ENCODE results near the gene PLEKHA5.

DNA sequence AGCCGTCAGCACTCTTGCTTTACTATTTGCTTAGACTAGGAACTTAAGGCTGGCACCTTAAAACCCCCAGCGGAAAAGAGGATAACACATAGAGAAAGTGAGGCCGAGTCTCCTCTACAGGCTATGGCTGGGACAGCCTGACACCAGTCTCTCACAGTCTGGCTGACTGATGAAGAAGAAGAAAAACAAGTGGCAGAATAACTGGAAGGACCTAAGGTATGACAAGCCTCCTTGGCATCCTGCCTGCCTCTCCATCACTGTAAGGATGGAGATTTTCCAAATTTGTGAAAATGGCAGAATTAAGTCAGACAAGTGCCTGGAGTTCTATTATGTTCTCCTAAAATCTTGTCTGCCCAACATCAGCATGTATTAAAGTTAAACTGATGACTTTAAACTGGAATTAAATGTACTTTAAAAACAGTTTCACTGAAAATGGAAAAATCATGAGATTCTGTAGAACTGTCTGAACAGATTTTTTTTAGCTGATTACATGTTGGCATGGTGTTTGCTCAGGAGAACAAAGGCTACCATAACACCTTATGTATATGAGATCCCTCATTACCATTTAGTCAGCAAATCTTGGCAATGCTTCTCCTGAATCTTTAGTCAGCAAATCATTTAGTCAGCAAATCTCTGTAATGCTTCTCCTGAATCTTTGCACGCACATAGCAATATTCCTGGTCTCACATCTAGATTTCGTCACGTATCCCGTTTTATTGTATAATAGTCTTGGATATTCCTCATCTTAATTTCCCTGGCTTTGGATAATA is 169.5 kb downstream of the PLEKHA5 start:
- TF ChIP-seq, protein P1, sequence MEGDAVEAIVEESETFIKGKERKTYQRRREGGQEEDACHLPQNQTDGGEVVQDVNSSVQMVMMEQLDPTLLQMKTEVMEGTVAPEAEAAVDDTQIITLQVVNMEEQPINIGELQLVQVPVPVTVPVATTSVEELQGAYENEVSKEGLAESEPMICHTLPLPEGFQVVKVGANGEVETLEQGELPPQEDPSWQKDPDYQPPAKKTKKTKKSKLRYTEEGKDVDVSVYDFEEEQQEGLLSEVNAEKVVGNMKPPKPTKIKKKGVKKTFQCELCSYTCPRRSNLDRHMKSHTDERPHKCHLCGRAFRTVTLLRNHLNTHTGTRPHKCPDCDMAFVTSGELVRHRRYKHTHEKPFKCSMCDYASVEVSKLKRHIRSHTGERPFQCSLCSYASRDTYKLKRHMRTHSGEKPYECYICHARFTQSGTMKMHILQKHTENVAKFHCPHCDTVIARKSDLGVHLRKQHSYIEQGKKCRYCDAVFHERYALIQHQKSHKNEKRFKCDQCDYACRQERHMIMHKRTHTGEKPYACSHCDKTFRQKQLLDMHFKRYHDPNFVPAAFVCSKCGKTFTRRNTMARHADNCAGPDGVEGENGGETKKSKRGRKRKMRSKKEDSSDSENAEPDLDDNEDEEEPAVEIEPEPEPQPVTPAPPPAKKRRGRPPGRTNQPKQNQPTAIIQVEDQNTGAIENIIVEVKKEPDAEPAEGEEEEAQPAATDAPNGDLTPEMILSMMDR (IDR thresholded peaks at IDR 0.05), result no peak
- TF ChIP-seq, protein P2, sequence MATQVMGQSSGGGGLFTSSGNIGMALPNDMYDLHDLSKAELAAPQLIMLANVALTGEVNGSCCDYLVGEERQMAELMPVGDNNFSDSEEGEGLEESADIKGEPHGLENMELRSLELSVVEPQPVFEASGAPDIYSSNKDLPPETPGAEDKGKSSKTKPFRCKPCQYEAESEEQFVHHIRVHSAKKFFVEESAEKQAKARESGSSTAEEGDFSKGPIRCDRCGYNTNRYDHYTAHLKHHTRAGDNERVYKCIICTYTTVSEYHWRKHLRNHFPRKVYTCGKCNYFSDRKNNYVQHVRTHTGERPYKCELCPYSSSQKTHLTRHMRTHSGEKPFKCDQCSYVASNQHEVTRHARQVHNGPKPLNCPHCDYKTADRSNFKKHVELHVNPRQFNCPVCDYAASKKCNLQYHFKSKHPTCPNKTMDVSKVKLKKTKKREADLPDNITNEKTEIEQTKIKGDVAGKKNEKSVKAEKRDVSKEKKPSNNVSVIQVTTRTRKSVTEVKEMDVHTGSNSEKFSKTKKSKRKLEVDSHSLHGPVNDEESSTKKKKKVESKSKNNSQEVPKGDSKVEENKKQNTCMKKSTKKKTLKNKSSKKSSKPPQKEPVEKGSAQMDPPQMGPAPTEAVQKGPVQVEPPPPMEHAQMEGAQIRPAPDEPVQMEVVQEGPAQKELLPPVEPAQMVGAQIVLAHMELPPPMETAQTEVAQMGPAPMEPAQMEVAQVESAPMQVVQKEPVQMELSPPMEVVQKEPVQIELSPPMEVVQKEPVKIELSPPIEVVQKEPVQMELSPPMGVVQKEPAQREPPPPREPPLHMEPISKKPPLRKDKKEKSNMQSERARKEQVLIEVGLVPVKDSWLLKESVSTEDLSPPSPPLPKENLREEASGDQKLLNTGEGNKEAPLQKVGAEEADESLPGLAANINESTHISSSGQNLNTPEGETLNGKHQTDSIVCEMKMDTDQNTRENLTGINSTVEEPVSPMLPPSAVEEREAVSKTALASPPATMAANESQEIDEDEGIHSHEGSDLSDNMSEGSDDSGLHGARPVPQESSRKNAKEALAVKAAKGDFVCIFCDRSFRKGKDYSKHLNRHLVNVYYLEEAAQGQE (IDR thresholded peaks at IDR 0.05; ENCODE audit: insufficient read depth in 1 of 2, low read depth in 2 of 2, low read length in 1 of 2), result no peak
